ENCODE data around the gene MAST4.

GRCh38 chr5:67021962-67022361 is 425.8 kb downstream of the MAST4 start:
- no peak for TF ChIP-seq EZH2 (IDR thresholded peaks at IDR 0.05; ENCODE audit: insufficient read depth, low read length)
- TF ChIP-seq CTCF (IDR thresholded peaks at IDR 0.05; ENCODE audit: insufficient read depth, low read depth, low read length) = no peak
